Measurements from ENCODE around the gene IFT27.
"Not testable (repeated sequence)": the region's sequence is repeated elsewhere in the genome, so short reads cannot be mapped to it uniquely, and the experiment has no call there.

IFT27 gene

DNA sequence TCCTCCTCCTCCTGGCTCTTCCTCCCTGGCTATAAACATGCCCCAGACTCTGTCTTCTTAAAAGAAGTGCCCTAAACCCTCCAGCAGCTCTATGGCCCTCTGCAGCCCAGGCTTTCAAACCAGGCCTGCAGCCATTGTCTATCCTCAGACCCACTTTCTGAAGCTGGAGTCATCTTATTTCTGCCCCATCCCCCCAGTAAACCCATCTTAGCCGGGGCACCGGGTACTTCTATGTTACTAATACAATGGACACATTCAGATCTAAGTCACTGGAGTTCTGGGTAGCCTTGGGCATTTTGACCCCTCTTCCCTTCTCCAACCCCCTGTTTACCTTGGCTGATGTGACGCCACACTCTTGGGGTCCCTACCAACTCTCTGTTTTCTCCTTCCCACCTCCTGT is 42.6 kb downstream of the IFT27 start:
- Histone ChIP-seq H3K4ac (ENCODE audit: low read depth, low read length) (no peak overlapping the region), H3K23ac (ENCODE audit: low read length) (no peak overlapping the region), H2BK15ac (replicated peaks; ENCODE audit: low read depth) (no peak overlapping the region), H4K5ac (ENCODE audit: low read length) (no peak overlapping the region), H3K79me1 (ENCODE audit: low read length) (no peaks in the 10 kb centered on the region), H2BK5ac (ENCODE audit: low read length) (no peak overlapping the region), H3K79me2 (ENCODE audit: control insufficient read depth, insufficient read depth, low read length) (no peaks in the 10 kb centered on the region), H3K18ac (ENCODE audit: low read length) (no peak overlapping the region), H4K8ac (ENCODE audit: low read depth, low read length) (no peak overlapping the region), H3K56ac (ENCODE audit: low read length) (no peak overlapping the region), H3K4me3 (ENCODE audit: low read length) (no peak overlapping the region), H2BK120ac (ENCODE audit: low read depth, low read length) (no peak overlapping the region), H3K4me1 (ENCODE audit: control insufficient read depth, low read depth, low read length) (no peaks in the 10 kb centered on the region), H3K27ac (ENCODE audit: low read depth, low read length) (no peak overlapping the region), H3K36me3 (ENCODE audit: control insufficient read depth, insufficient read depth, low read length) (no peaks in the 10 kb centered on the region), H2AK5ac (ENCODE audit: low read length) (no peak overlapping the region), H3K9ac (ENCODE audit: low read length) (no peak overlapping the region), H3K4me2 (ENCODE audit: low read length) (no peak overlapping the region), H3K27me3 (ENCODE audit: insufficient read depth, low read length, poor library complexity) (no peaks in the 10 kb centered on the region)
- WGBS (ENCODE audit: extremely low coverage, insufficient coverage, low lambda C conversion rate), result no CpG with 5 or more reads among the region's 3 CpGs
- no peak for DNase-seq

DNA sequence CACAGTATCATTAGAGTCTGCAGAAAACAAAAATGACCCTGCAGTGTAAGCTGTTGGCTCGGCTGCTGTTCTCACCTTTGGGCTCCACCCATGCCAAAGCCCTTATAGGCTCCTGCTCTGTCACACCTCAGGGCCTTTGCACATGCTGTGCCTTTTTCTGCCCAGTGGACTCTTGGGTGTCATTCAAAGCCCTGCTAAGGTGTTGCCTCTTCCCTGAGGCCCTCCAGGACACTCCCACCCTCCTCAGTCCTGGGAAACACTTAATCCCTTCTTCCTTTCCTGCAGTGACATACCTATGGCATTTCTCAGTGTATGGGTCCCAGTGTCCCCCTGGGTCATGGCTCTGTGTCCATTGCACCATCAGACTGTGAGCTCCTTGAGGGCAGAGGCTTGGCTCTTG is 43.3 kb downstream of the IFT27 start:
- Histone ChIP-seq H3K27ac (ENCODE audit: low read depth, low read length) (no peak overlapping the region), H2BK15ac (replicated peaks; ENCODE audit: low read depth) (no peak overlapping the region), H3K79me2 (ENCODE audit: control insufficient read depth, insufficient read depth, low read length) (no peaks in the 10 kb centered on the region), H3K23ac (ENCODE audit: low read length) (no peak overlapping the region), H2AK5ac (ENCODE audit: low read length) (no peak overlapping the region), H3K18ac (ENCODE audit: low read length) (no peak overlapping the region), H3K56ac (ENCODE audit: low read length) (no peak overlapping the region), H3K27me3 (ENCODE audit: insufficient read depth, low read length, poor library complexity) (no peaks in the 10 kb centered on the region), H3K4me3 (ENCODE audit: low read length) (no peak overlapping the region), H3K4me1 (ENCODE audit: control insufficient read depth, low read depth, low read length) (no peaks in the 10 kb centered on the region), H4K5ac (ENCODE audit: low read length) (no peak overlapping the region), H3K36me3 (ENCODE audit: control insufficient read depth, insufficient read depth, low read length) (no peaks in the 10 kb centered on the region), H3K9ac (ENCODE audit: low read length) (no peak overlapping the region), H2BK5ac (ENCODE audit: low read length) (no peak overlapping the region), H3K4me2 (ENCODE audit: low read length) (no peak overlapping the region), H3K4ac (ENCODE audit: low read depth, low read length) (no peak overlapping the region), H4K8ac (ENCODE audit: low read depth, low read length) (no peak overlapping the region), H2BK120ac (ENCODE audit: low read depth, low read length) (no peak overlapping the region), H3K79me1 (ENCODE audit: low read length) (no peaks in the 10 kb centered on the region)
- no CpG with 5 or more reads among the region's 1 CpG for WGBS (ENCODE audit: extremely low coverage, insufficient coverage, low lambda C conversion rate)
- no peak for DNase-seq

DNA sequence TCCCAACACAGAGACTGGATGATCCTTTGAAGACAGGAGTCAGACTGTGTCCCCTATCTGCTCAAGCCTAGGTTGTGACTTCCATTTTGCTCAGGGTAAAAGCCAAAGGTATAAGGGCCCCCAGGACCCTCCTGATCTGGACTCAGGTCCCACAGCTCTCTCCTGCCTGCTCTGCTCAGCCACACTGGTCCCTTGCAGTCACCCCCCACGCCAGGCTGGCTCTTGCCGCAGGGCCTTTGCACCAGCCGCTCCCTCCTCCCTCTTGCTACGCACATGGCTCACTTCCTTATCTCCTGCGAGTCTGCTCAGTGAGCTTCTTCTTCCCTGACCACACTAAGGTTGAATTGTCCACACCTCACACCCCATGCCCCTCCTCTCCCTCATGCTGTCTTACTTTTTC is 44.0 kb downstream of the IFT27 start:
- WGBS (ENCODE audit: extremely low coverage, insufficient coverage, low lambda C conversion rate), result no CpG with 5 or more reads among the region's 5 CpGs
- Histone ChIP-seq H2BK120ac (ENCODE audit: low read depth, low read length) (no peak overlapping the region), H2AK5ac (ENCODE audit: low read length) (no peak overlapping the region), H3K4me3 (ENCODE audit: low read length) (no peak overlapping the region), H3K18ac (ENCODE audit: low read length) (no peak overlapping the region), H2BK5ac (ENCODE audit: low read length) (no peak overlapping the region), H3K36me3 (ENCODE audit: control insufficient read depth, insufficient read depth, low read length) (no peaks in the 10 kb centered on the region), H3K9ac (ENCODE audit: low read length) (no peak overlapping the region), H3K79me2 (ENCODE audit: control insufficient read depth, insufficient read depth, low read length) (no peaks in the 10 kb centered on the region), H3K4ac (ENCODE audit: low read depth, low read length) (no peak overlapping the region), H3K79me1 (ENCODE audit: low read length) (no peaks in the 10 kb centered on the region), H3K27ac (ENCODE audit: low read depth, low read length) (no peak overlapping the region), H3K27me3 (ENCODE audit: insufficient read depth, low read length, poor library complexity) (no peaks in the 10 kb centered on the region), H3K4me2 (ENCODE audit: low read length) (no peak overlapping the region), H3K4me1 (ENCODE audit: control insufficient read depth, low read depth, low read length) (no peaks in the 10 kb centered on the region), H2BK15ac (replicated peaks; ENCODE audit: low read depth) (no peak overlapping the region), H4K5ac (ENCODE audit: low read length) (no peak overlapping the region), H3K23ac (ENCODE audit: low read length) (no peak overlapping the region), H3K56ac (ENCODE audit: low read length) (no peak overlapping the region), H4K8ac (ENCODE audit: low read depth, low read length) (no peak overlapping the region)
- no peak for DNase-seq

- not testable (repeated sequence) for H3K4me2 ChIP-seq (ENCODE audit: low read length); H3K36me3 ChIP-seq (ENCODE audit: control insufficient read depth, insufficient read depth, low read length); H3K4ac ChIP-seq (ENCODE audit: low read depth, low read length); H3K23ac ChIP-seq (ENCODE audit: low read length); H2BK120ac ChIP-seq (ENCODE audit: low read depth, low read length); H3K79me2 ChIP-seq (ENCODE audit: control insufficient read depth, insufficient read depth, low read length); H3K4me3 ChIP-seq (ENCODE audit: low read length); H2BK5ac ChIP-seq (ENCODE audit: low read length); H4K5ac ChIP-seq (ENCODE audit: low read length); H3K79me1 ChIP-seq (ENCODE audit: low read length); H3K27ac ChIP-seq (ENCODE audit: low read depth, low read length); H4K8ac ChIP-seq (ENCODE audit: low read depth, low read length); H3K9ac ChIP-seq (ENCODE audit: low read length); DNase-seq; H3K18ac ChIP-seq (ENCODE audit: low read length); H3K27me3 ChIP-seq (ENCODE audit: insufficient read depth, low read length, poor library complexity); H3K56ac ChIP-seq (ENCODE audit: low read length); H2AK5ac ChIP-seq (ENCODE audit: low read length); H3K4me1 ChIP-seq (ENCODE audit: control insufficient read depth, low read depth, low read length); H2BK15ac ChIP-seq (replicated peaks; ENCODE audit: low read depth)
- WGBS (ENCODE audit: extremely low coverage, insufficient coverage, low lambda C conversion rate), result no CpG with 5 or more reads among the region's 6 CpGs
Measured at GRCh38 chr22:36731321-36731720, 44.6 kb downstream of the IFT27 start.

DNA sequence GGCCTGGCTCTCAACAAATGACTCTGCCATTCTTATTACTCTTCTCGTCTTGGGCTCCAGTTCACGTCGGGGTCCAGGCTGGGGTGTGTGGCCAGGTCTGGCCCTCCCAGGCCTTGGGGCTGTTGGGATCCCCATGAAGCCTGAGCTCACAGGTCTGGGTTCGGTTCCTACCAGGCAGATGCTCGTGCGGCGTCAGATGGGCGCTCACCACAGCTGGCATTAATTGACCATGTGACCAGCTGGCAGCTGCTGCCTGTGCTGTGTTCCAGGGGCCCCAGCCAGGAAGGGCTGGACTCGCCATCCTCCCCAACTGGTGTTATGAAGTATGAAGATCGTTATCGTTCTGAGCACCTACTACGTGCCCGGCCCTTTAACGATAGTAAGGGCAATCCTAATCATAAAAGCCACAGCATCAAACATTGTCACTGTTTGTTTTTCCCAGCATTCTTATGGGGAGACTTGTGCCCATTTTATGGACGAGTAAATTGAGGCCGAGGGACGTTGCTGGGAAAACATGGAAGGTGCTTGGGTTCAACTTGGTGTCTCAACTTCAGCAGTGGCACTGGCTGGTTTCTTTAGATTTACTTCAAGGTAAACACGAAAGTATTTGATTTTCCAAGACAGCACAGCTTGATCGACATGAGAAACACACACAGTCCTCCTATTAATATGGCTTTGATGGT is 45.6 kb downstream of the IFT27 start:
- no peak overlapping the region for H4K5ac ChIP-seq (ENCODE audit: low read length)
- no peaks in the 10 kb centered on the region for H3K4me1 ChIP-seq (ENCODE audit: control insufficient read depth, low read depth, low read length)
- WGBS (ENCODE audit: extremely low coverage, insufficient coverage, low lambda C conversion rate), result no CpG with 5 or more reads among the region's 19 CpGs
- H3K18ac ChIP-seq (ENCODE audit: low read length), result no peak overlapping the region
- DNase-seq, result no peak
- no peak overlapping the region for H2BK15ac ChIP-seq (replicated peaks; ENCODE audit: low read depth)
- H4K8ac ChIP-seq (ENCODE audit: low read depth, low read length), result no peak overlapping the region
- H3K79me1 ChIP-seq (ENCODE audit: low read length), result no peaks in the 10 kb centered on the region
- no peak overlapping the region for H3K56ac ChIP-seq (ENCODE audit: low read length)
- no peak overlapping the region for H3K4me3 ChIP-seq (ENCODE audit: low read length)
- no peak overlapping the region for H3K4ac ChIP-seq (ENCODE audit: low read depth, low read length)
- H3K79me2 ChIP-seq (ENCODE audit: control insufficient read depth, insufficient read depth, low read length), result no peaks in the 10 kb centered on the region
- no peak overlapping the region for H2BK5ac ChIP-seq (ENCODE audit: low read length)
- H3K36me3 ChIP-seq (ENCODE audit: control insufficient read depth, insufficient read depth, low read length), result no peaks in the 10 kb centered on the region
- H3K27me3 ChIP-seq (ENCODE audit: insufficient read depth, low read length, poor library complexity), result no peaks in the 10 kb centered on the region
- no peak overlapping the region for H3K23ac ChIP-seq (ENCODE audit: low read length)
- no peak overlapping the region for H3K9ac ChIP-seq (ENCODE audit: low read length)
- no peak overlapping the region for H2AK5ac ChIP-seq (ENCODE audit: low read length)
- no peak overlapping the region for H3K4me2 ChIP-seq (ENCODE audit: low read length)
- no peak overlapping the region for H2BK120ac ChIP-seq (ENCODE audit: low read depth, low read length)
- no peak overlapping the region for H3K27ac ChIP-seq (ENCODE audit: low read depth, low read length)

DNA sequence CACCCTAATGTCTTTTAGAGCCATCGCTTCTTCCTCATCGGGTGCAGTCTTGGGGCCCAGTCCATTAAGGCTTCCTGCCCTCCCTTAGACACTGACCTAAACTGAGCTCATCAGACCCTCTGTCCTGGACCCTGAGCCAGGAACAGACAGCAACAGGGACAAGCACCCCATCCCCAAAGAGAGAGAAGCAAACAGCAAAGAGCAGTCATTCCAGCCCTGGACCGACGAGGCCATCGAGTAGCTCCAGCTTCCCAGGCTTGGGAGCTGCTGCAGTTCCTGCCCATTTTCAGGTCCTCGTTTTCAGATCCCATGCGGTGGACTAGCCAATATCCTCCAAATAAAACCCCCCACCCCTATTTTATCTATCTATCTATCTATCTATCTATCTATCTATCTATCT is 46.6 kb downstream of the IFT27 start:
- Histone ChIP-seq H4K5ac (ENCODE audit: low read length) (no peak overlapping the region), H3K4ac (ENCODE audit: low read depth, low read length) (no peak overlapping the region), H2BK120ac (ENCODE audit: low read depth, low read length) (no peak overlapping the region), H4K8ac (ENCODE audit: low read depth, low read length) (no peak overlapping the region), H3K4me3 (ENCODE audit: low read length) (no peak overlapping the region), H3K4me1 (ENCODE audit: control insufficient read depth, low read depth, low read length) (no peaks in the 10 kb centered on the region), H3K27me3 (ENCODE audit: insufficient read depth, low read length, poor library complexity) (no peaks in the 10 kb centered on the region), H3K27ac (ENCODE audit: low read depth, low read length) (no peak overlapping the region), H2BK5ac (ENCODE audit: low read length) (no peak overlapping the region), H3K4me2 (ENCODE audit: low read length) (no peak overlapping the region), H3K18ac (ENCODE audit: low read length) (no peak overlapping the region), H2AK5ac (ENCODE audit: low read length) (no peak overlapping the region), H3K56ac (ENCODE audit: low read length) (no peak overlapping the region), H3K79me1 (ENCODE audit: low read length) (no peaks in the 10 kb centered on the region), H3K9ac (ENCODE audit: low read length) (no peak overlapping the region), H3K79me2 (ENCODE audit: control insufficient read depth, insufficient read depth, low read length) (no peaks in the 10 kb centered on the region), H3K23ac (ENCODE audit: low read length) (no peak overlapping the region), H2BK15ac (replicated peaks; ENCODE audit: low read depth) (no peak overlapping the region), H3K36me3 (ENCODE audit: control insufficient read depth, insufficient read depth, low read length) (no peaks in the 10 kb centered on the region)
- no CpG with 5 or more reads among the region's 7 CpGs for WGBS (ENCODE audit: extremely low coverage, insufficient coverage, low lambda C conversion rate)
- no peak for DNase-seq
